ENCODE measurements around the gene CELSR1.
"Not testable (repeated sequence)": the region's sequence is repeated elsewhere in the genome, so short reads cannot be mapped to it uniquely, and the experiment has no call there.

The CELSR1 gene

GRCh38 chr22:46533070-46533833 is 4.2 kb downstream of the CELSR1 start:
- no peak for DNase-seq (ENCODE audit: low read depth)

- DNase-seq (ENCODE audit: low read depth) = no peak
Measured at GRCh38 chr22:46532416-46532815, 5.0 kb downstream of the CELSR1 start.

GRCh38 chr22:46531581-46532175 is 5.7 kb downstream of the CELSR1 start:
- no peak for DNase-seq (ENCODE audit: low read depth)

GRCh38 chr22:46528121-46528610 is 9.3 kb downstream of the CELSR1 start:
- DNase-seq (ENCODE audit: low read depth) = peak; percentile 59

- no peak for DNase-seq (ENCODE audit: low read depth)
Measured at GRCh38 chr22:46526244-46526839, 11.1 kb downstream of the CELSR1 start.

GRCh38 chr22:46525389-46526243 is 11.8 kb downstream of the CELSR1 start:
- DNase-seq (ENCODE audit: low read depth) = no peak

- no peak for DNase-seq (ENCODE audit: low read depth)
Measured at GRCh38 chr22:46524203-46524740, 13.1 kb downstream of the CELSR1 start.

GRCh38 chr22:46522797-46523196 is 14.6 kb downstream of the CELSR1 start:
- DNase-seq (ENCODE audit: low read depth) = no peak

GRCh38 chr22:46521994-46522393 is 15.4 kb downstream of the CELSR1 start:
- no peak for DNase-seq (ENCODE audit: low read depth)

GRCh38 chr22:46520880-46521279 is 16.5 kb downstream of the CELSR1 start:
- DNase-seq (ENCODE audit: low read depth) = no peak

GRCh38 chr22:46519377-46519776 is 18.0 kb downstream of the CELSR1 start:
- DNase-seq (ENCODE audit: low read depth) = no peak

- no peak for DNase-seq (ENCODE audit: low read depth)
Measured at GRCh38 chr22:46518542-46519325, 18.7 kb downstream of the CELSR1 start.

GRCh38 chr22:46518038-46518437 is 19.4 kb downstream of the CELSR1 start:
- DNase-seq (ENCODE audit: low read depth) = no peak

GRCh38 chr22:46517255-46517761 is 20.1 kb downstream of the CELSR1 start:
- DNase-seq (ENCODE audit: low read depth) = no peak

- no peak for DNase-seq (ENCODE audit: low read depth)
Measured at GRCh38 chr22:46516638-46517037, 20.8 kb downstream of the CELSR1 start.

- DNase-seq (ENCODE audit: low read depth) = not testable (repeated sequence)
Measured at GRCh38 chr22:46516112-46516487, 21.3 kb downstream of the CELSR1 start.

GRCh38 chr22:46515208-46516111 is 22.0 kb downstream of the CELSR1 start:
- DNase-seq (ENCODE audit: low read depth) = peak; percentile 53

- DNase-seq (ENCODE audit: low read depth) = peak; percentile 77
Measured at GRCh38 chr22:46514592-46515207, 22.7 kb downstream of the CELSR1 start.

GRCh38 chr22:46513908-46514550 is 23.4 kb downstream of the CELSR1 start:
- no peak for DNase-seq (ENCODE audit: low read depth)

Data from EH (cell line).